K562 (cell line): ENCODE results near the gene WNT7A. TPM values are rescaled to one million over a fixed set of nuclear protein-coding genes. Genes with fewer than 3 reads are reported as not detected.

Source experiments
- CBX8 ChIP-seq: fragments of 200-600 bp; sonication (generic); IDR thresholded peaks from 2 replicates; pipeline ENCODE4 v1.6.1; 2012; ENCODE audit warnings: borderline replicate concordance, mixed run types, low read depth, mild to moderate bottlenecking, moderate library complexity, mixed read lengths, low read length, control low read depth, inconsistent platforms; ENCODE audit not compliant: poor library complexity, severe bottlenecking; ENCODE audit errors: extremely low read depth
- CC2D1A ChIP-seq: fragments of 450-650 bp; IDR thresholded peaks from 2 replicates; pipeline ENCODE4 v1.6.1; 2017; ENCODE audit warnings: mild to moderate bottlenecking
- CHCHD3 ChIP-seq: fragments of 250-450 bp; sonication (Bioruptor Pico); IDR thresholded peaks from 2 replicates; pipeline ENCODE4 v2.1.2; 2022; ENCODE audit warnings: mild to moderate bottlenecking
- E2F5 ChIP-seq: sonication (generic); formaldehyde crosslinking; IDR thresholded peaks from 2 replicates; pipeline ENCODE4 v1.8.0; 2022; ENCODE audit warnings: mild to moderate bottlenecking, missing genetic modification reagents
- ELF2 ChIP-seq: fragments of 250-450 bp; sonication (Bioruptor Pico); IDR thresholded peaks from 2 replicates; pipeline ENCODE4 v1.5.0; 2021; ENCODE audit warnings: mild to moderate bottlenecking
- HMG20A ChIP-seq: fragments of 450-650 bp; formaldehyde crosslinking; conservative IDR thresholded peaks from 2 replicates; pipeline ENCODE4 v1.4.0; 2020; ENCODE audit warnings: mild to moderate bottlenecking, mixed read lengths
- MCM7 ChIP-seq, 2 experiments: fragments of 450-650 bp; IDR thresholded peaks; 2 replicates each; pipeline ENCODE4 v1.6.1; 2016 to 2018
- MEF2D ChIP-seq: conservative IDR thresholded peaks from 2 replicates; pipeline ENCODE4 v1.6.1; 2016; ENCODE audit warnings: low read depth, missing genetic modification characterization, missing compliant biosample characterization
- MTA1 ChIP-seq: fragments of 450-650 bp; IDR thresholded peaks from 2 replicates; pipeline ENCODE4 v1.6.1; 2017; ENCODE audit warnings: borderline replicate concordance
- MYBL2 ChIP-seq, 2 experiments: fragments of 450-650 bp in 1 of 2; sonication (generic) in 1 of 2; formaldehyde crosslinking in 1 of 2; IDR thresholded peaks; 2 replicates each; pipeline versions ENCODE4 v1.6.1 to v1.8.1; 2017 to 2022; ENCODE audit warnings: borderline replicate concordance in 1 of 2, inconsistent platforms in 1 of 2, low read depth in 1 of 2, mild to moderate bottlenecking in 1 of 2, missing genetic modification reagents in 1 of 2, moderate library complexity in 1 of 2
- NR0B1 ChIP-seq: fragments of 450-650 bp; IDR thresholded peaks from one replicate; pipeline ENCODE4 v1.6.1; 2018; ENCODE audit warnings: mild to moderate bottlenecking, moderate library complexity; ENCODE audit not compliant: partially characterized antibody
- NR2C2 ChIP-seq, 2 experiments: fragments of 200-800 bp in 1 of 2; sonication (Bioruptor generic) in 1 of 2; sonication (generic) in 1 of 2; formaldehyde crosslinking in 1 of 2; IDR thresholded peaks; 2 replicates each; pipeline versions ENCODE4 v1.6.1 to v1.8.0; 2016 to 2022; ENCODE audit warnings: mild to moderate bottlenecking in 1 of 2, missing compliant biosample characterization in 1 of 2, missing genetic modification characterization in 1 of 2, missing genetic modification reagents in 1 of 2
- SMARCC2 ChIP-seq: fragments of 450-650 bp; IDR thresholded peaks from 2 replicates; pipeline ENCODE4 v1.6.1; 2017; ENCODE audit warnings: antibody characterized with exemption, moderate library complexity, mild to moderate bottlenecking, low read depth
- TCF7 ChIP-seq: sonication (generic); IDR thresholded peaks from 2 replicates; pipeline ENCODE4 v1.6.1; 2016; ENCODE audit warnings: antibody characterized with exemption, borderline replicate concordance
- TSC22D4 ChIP-seq: fragments of 450-650 bp; IDR thresholded peaks from 2 replicates; pipeline ENCODE4 v1.6.1; 2016; ENCODE audit warnings: missing genetic modification characterization, missing biosample characterization, control low read depth
- UBTF ChIP-seq, 2 experiments: IDR thresholded peaks; 2 replicates each; pipeline ENCODE4 v1.6.1; 2012; ENCODE audit warnings: improper control_type of control experiment in 2 of 2, low read depth in 2 of 2, low read length in 2 of 2, borderline replicate concordance in 1 of 2
- ZBTB12 ChIP-seq: fragments of 250-450 bp; sonication (Bioruptor Pico); IDR thresholded peaks from 2 replicates; pipeline ENCODE4 v1.4.0; 2020
- ZNF124 ChIP-seq: sonication (generic); formaldehyde crosslinking; IDR thresholded peaks from 2 replicates; pipeline ENCODE4 v1.8.1; 2022; ENCODE audit warnings: missing genetic modification reagents
- ZNF143 ChIP-seq: sonication (generic); formaldehyde crosslinking; IDR thresholded peaks from 2 replicates; pipeline ENCODE4 v1.9.0; 2022; ENCODE audit warnings: mild to moderate bottlenecking, missing genetic modification reagents
- ZNF668 ChIP-seq: fragments of 250-450 bp; sonication (Bioruptor Pico); IDR thresholded peaks from 2 replicates; pipeline ENCODE4 v1.8.0; 2022; ENCODE audit warnings: mild to moderate bottlenecking, inconsistent platforms
- ZNF764 ChIP-seq: fragments of 250-450 bp; sonication (Bioruptor Pico); IDR thresholded peaks from 2 replicates; pipeline ENCODE4 v1.4.0; 2020; ENCODE audit warnings: low read depth, mild to moderate bottlenecking, moderate library complexity
- polyA plus RNA-seq, 8 experiments: library from polyadenylated mRNA; depleted of rRNA in 4 of 8; stranded (reverse) in 5 of 8; unstranded in 3 of 8; fragments of >200 nt; fragmentation: Nextera tagmentation in 2 of 8; fragmentation: Illumina TruSeq in 1 of 8; extraction: Ambion mirVana in 2 of 8; extraction: Trizol in 1 of 8; gene quantifications; 2 replicates each; pipeline versions ENCODE4 v1.2.1 to v1.2.3, GENCODE V29; 2011 to 2014; ENCODE audit warnings: inconsistent platforms in 1 of 8, missing spikeins in 1 of 8
- total RNA-seq, 7 experiments: library from RNA; depleted of rRNA in 6 of 7; stranded (reverse); fragments of >200 nt in 6 of 7; fragmentation: Illumina TruSeq in 2 of 7; extraction: Trizol in 2 of 7; gene quantifications; 2 replicates each; pipeline versions ENCODE4 v1.2.1 to v1.2.3, GENCODE V29; 2011 to 2021; ENCODE audit warnings: low replicate concordance in 1 of 7

WNT7A gene
- total and polyA plus RNA-seq, 9 of the 15 experiments (the other 6 are each of a cell fraction or from before 2014, with no cell fraction given), result 0.03 TPM; not detected in 8

- TF ChIP-seq TSC22D4 (tag) (no peak), ZNF764 (CRISPR knock-in tag) (no peak), ZNF143 (CRISPR knock-in tag) (no peak), SMARCC2 (no peak), ELF2 (CRISPR knock-in tag) (no peak), TCF7 (no peak), ZBTB12 (no peak), MCM7 (IDR thresholded peaks at IDR 0.05) (no peak), CBX8 (no peak), ZNF668 (no peak), MYBL2 (IDR thresholded peaks at IDR 0.05; ENCODE audit: low read depth) (no peak), MYBL2 (CRISPR knock-in tag; IDR thresholded peaks at IDR 0.05; ENCODE audit: borderline replicate concordance) (no peak), NR2C2 (CRISPR knock-in tag; IDR thresholded peaks at IDR 0.05) (no peak), NR2C2 (tag; IDR thresholded peaks at IDR 0.05) (no peak), HMG20A (CRISPR knock-in tag) (no peak), CC2D1A (peak; percentile 68; the same call in 1 of the 2 replicates), MEF2D (tag) (no peak), UBTF (IDR thresholded peaks at IDR 0.05; ENCODE audit: borderline replicate concordance in 1 of 2, low read depth in 2 of 2, low read length in 2 of 2) (peak in 1 of 2 experiments; percentile 66; a peak in 1 of 4 replicates), NR0B1 (no peak), MTA1 (no peak), CHCHD3 (CRISPR knock-in tag) (no peak), ZNF124 (no peak), E2F5 (no peak)
These were observed 15.6 kb upstream of the WNT7A start (continued) for GRCh38 chr3:13895155-13896105.
